IMR-90 (cell line): ENCODE data around the gene XRCC5. TPM values are rescaled to one million over a fixed set of nuclear protein-coding genes. Genes with fewer than 3 reads are reported as not detected.

ENCODE experiments used
- ATAC-seq: fragments of 200-7000 bp; cut with Tn5 transposase; 2 replicates; pipeline ENCODE4 v1.9.1; 2020; ENCODE audit warnings: low read depth, mild to moderate bottlenecking, moderate library complexity
- BruUV-seq: library from RNA; stranded (reverse); fragments of 400-500 nt; replicated peaks from 2 replicates; lab custom pipeline; 2021; lab: Mats Ljungman, UMichigan
- CTCF ChIA-PET: fragments of 300-600 bp; formaldehyde crosslinking; extraction: SDS; loops from one replicate; lab custom pipeline; 2021; ENCODE audit warnings: antibody characterized with exemption; lab: Yijun Ruan, JAX
- POLR2A ChIA-PET: fragments of 300-600 bp; sonication (Branson Sonifier 250); formaldehyde crosslinking; loops from one replicate; lab custom pipeline; 2022; ENCODE audit warnings: antibody characterized with exemption; ENCODE audit not compliant: unreplicated experiment; lab: Charles Lee
- DNase-seq: peaks from one replicate; pipeline ENCODE4 v3.0.0; 2013
- H2AFZ ChIP-seq: replicated peaks from 2 replicates; pipeline ENCODE3; 2013; ENCODE audit warnings: low read length, mild to moderate bottlenecking; ENCODE audit not compliant: poor library complexity
- H2AK5ac ChIP-seq: 2 replicates; pipeline ENCODE4 v1.6.1; 2013; ENCODE audit warnings: low read depth, low read length, inconsistent platforms
- H2AK9ac ChIP-seq: replicated peaks from 2 replicates; pipeline ENCODE3; 2013; ENCODE audit warnings: mild to moderate bottlenecking, low read depth, low read length, moderate library complexity; ENCODE audit not compliant: poor library complexity
- H2BK120ac ChIP-seq: 2 replicates; pipeline ENCODE4 v1.6.1; 2013; ENCODE audit warnings: low read depth, low read length, inconsistent platforms
- H2BK15ac ChIP-seq: 3 replicates; pipeline ENCODE4 v1.6.1; 2013; ENCODE audit warnings: low read depth, low read length, inconsistent platforms
- H2BK20ac ChIP-seq: 2 replicates; pipeline ENCODE4 v1.6.1; 2013; ENCODE audit warnings: low read depth, mild to moderate bottlenecking, inconsistent platforms, low read length, moderate library complexity
- H2BK5ac ChIP-seq: 2 replicates; pipeline ENCODE4 v1.6.1; 2013; ENCODE audit warnings: mild to moderate bottlenecking, low read depth, low read length, inconsistent platforms; ENCODE audit not compliant: poor library complexity, severe bottlenecking
- H3K14ac ChIP-seq: replicated peaks from 2 replicates; pipeline ENCODE4 v1.6.1; 2013; ENCODE audit warnings: low read depth, low read length, inconsistent platforms
- H3K18ac ChIP-seq: 2 replicates; pipeline ENCODE4 v1.6.1; 2013; ENCODE audit warnings: low read depth, low read length, control low read depth
- H3K23ac ChIP-seq: 2 replicates; pipeline ENCODE4 v1.6.1; 2013; ENCODE audit warnings: low read depth, low read length, inconsistent platforms
- H3K27ac ChIP-seq: 2 replicates; pipeline ENCODE4 v1.5.1; 2013; ENCODE audit warnings: mild to moderate bottlenecking, control low read depth, low read length; ENCODE audit not compliant: insufficient read depth
- H3K27me3 ChIP-seq: 2 replicates; pipeline ENCODE4 v1.6.1; 2013; ENCODE audit warnings: low read length; ENCODE audit not compliant: control insufficient read depth, insufficient read depth
- H3K36me3 ChIP-seq: 2 replicates; pipeline ENCODE4 v1.6.1; 2013; ENCODE audit warnings: low read length, mixed read lengths; ENCODE audit not compliant: control insufficient read depth, insufficient read depth
- H3K4ac ChIP-seq: 2 replicates; pipeline ENCODE4 v1.6.1; 2013; ENCODE audit warnings: low read depth, low read length, inconsistent platforms
- H3K4me1 ChIP-seq: 2 replicates; pipeline ENCODE4 v1.6.1; 2013; ENCODE audit warnings: low read length, mixed read lengths; ENCODE audit not compliant: control insufficient read depth, insufficient read depth
- H3K4me2 ChIP-seq: 2 replicates; pipeline ENCODE4 v1.6.1; 2013; ENCODE audit warnings: low read depth, mild to moderate bottlenecking, control low read depth, low read length, moderate library complexity
- H3K4me3 ChIP-seq: 2 replicates; pipeline ENCODE4 v1.5.1; 2013; ENCODE audit warnings: low read depth, mild to moderate bottlenecking, control low read depth, low read length, moderate library complexity; ENCODE audit not compliant: insufficient read depth
- H3K56ac ChIP-seq: 2 replicates; pipeline ENCODE4 v1.6.1; 2013; ENCODE audit warnings: low read length, inconsistent platforms; ENCODE audit not compliant: insufficient read depth; ENCODE audit errors: extremely low read depth
- H3K79me1 ChIP-seq, 2 experiments: 2 replicates each; pipeline ENCODE4 v1.6.1; 2013; ENCODE audit warnings: low read length in 2 of 2, inconsistent platforms in 1 of 2, low read depth in 1 of 2
- H3K9ac ChIP-seq: 2 replicates; pipeline ENCODE4 v1.6.1; 2013; ENCODE audit warnings: low read depth, low read length, control low read depth
- H3K9me1 ChIP-seq: 2 replicates; pipeline ENCODE4 v1.6.1; 2013; ENCODE audit warnings: low read length, inconsistent platforms; ENCODE audit not compliant: insufficient read depth
- H3K9me3 ChIP-seq: 2 replicates; pipeline ENCODE4 v1.6.1; 2013; ENCODE audit warnings: low read length; ENCODE audit not compliant: control insufficient read depth, insufficient read depth
- H4K20me1 ChIP-seq: 2 replicates; pipeline ENCODE4 v1.6.1; 2013; ENCODE audit warnings: low read length, inconsistent platforms; ENCODE audit not compliant: insufficient read depth
- H4K5ac ChIP-seq: 2 replicates; pipeline ENCODE4 v1.6.1; 2013; ENCODE audit warnings: mild to moderate bottlenecking, low read depth, low read length, control low read depth
- H4K8ac ChIP-seq, 2 experiments: 2 replicates each; pipeline ENCODE4 v1.6.1; 2013; ENCODE audit warnings: low read depth in 2 of 2, low read length in 2 of 2, control low read depth in 1 of 2, inconsistent platforms in 1 of 2
- H4K91ac ChIP-seq: 2 replicates; pipeline ENCODE4 v1.6.1; 2013; ENCODE audit warnings: low read depth, low read length, inconsistent platforms; ENCODE audit not compliant: insufficient read depth
- BHLHE40 ChIP-seq: fragments of 150-350 bp; IDR thresholded peaks from 2 replicates; pipeline ENCODE4 v1.6.1; 2016; ENCODE audit warnings: mild to moderate bottlenecking, low read depth, low read length
- CHD1 ChIP-seq: IDR thresholded peaks from 2 replicates; pipeline ENCODE4 v1.6.1; 2012; ENCODE audit warnings: low read depth, low read length, improper control_type of control experiment
- CTCF ChIP-seq: conservative IDR thresholded peaks from 2 replicates; pipeline ENCODE4 v1.5.1; 2012; ENCODE audit warnings: mild to moderate bottlenecking, low read depth, low read length, improper control_type of control experiment
- ELK1 ChIP-seq: fragments of 150-350 bp; IDR thresholded peaks from 2 replicates; pipeline ENCODE4 v1.6.1; 2016; ENCODE audit warnings: low read depth, mild to moderate bottlenecking, low read length, moderate library complexity, borderline replicate concordance
- FOS ChIP-seq: fragments of 150-350 bp; IDR thresholded peaks from 2 replicates; pipeline ENCODE4 v1.6.1; 2016; ENCODE audit warnings: low read depth, low read length
- MAZ ChIP-seq: IDR thresholded peaks from 2 replicates; pipeline ENCODE4 v1.6.1; 2012; ENCODE audit warnings: low read depth, mild to moderate bottlenecking, low read length, improper control_type of control experiment, moderate library complexity, borderline replicate concordance
- POLR2A ChIP-seq: IDR thresholded peaks from 2 replicates; pipeline ENCODE4 v1.6.1; 2012; ENCODE audit warnings: mild to moderate bottlenecking, low read depth, low read length
- RAD21 ChIP-seq: IDR thresholded peaks from 2 replicates; pipeline ENCODE4 v1.6.1; 2012; ENCODE audit warnings: low read length, improper control_type of control experiment
- USF2 ChIP-seq: fragments of 150-350 bp; IDR thresholded peaks from 2 replicates; pipeline ENCODE4 v1.6.1; 2017; ENCODE audit warnings: mild to moderate bottlenecking, antibody characterized with exemption, low read length, low read depth
- WGBS, 2 experiments: methylation state at CpG; one replicate each; pipeline versions ENCODE4 v1.1.5 to v1.1.7; 2013; ENCODE audit warnings: missing lambda C conversion rate in 2 of 2; ENCODE audit not compliant: insufficient read length in 1 of 2; ENCODE audit errors: extremely low coverage in 2 of 2; 5-methylcytosine and 5-hydroxymethylcytosine counted together
- dilution Hi-C: fragments of 300-500 bp; cut with HindIII; formaldehyde crosslinking; loops from one replicate; pipeline ENCODE4 v1.14.3; 2018; ENCODE audit warnings: low sequenced_read_pairs; ENCODE audit not compliant: unreplicated experiment
- in situ Hi-C: fragments of 300-500 bp; cut with MboI; formaldehyde crosslinking; loops from 3 replicates; pipeline ENCODE4 v1.14.3; 2019; ENCODE audit warnings: low sequenced_read_pairs, inconsistent platforms, mixed read lengths
- intact Hi-C: fragments of 100-400 bp; cut with micrococcal nuclease; formaldehyde crosslinking; loops from 2 replicates; pipeline ENCODE4 v1.10.0; 2022
- polyA plus RNA-seq, 3 experiments: library from polyadenylated mRNA; depleted of rRNA; stranded (reverse); fragments of >200 nt; gene quantifications; 2 replicates each; pipeline ENCODE4 v1.2.3, GENCODE V29; 2012; ENCODE audit warnings: low replicate concordance in 1 of 3
- total RNA-seq: library from RNA; depleted of rRNA; stranded (reverse); fragments of >200 nt; gene quantifications from 2 replicates; pipeline ENCODE4 v1.2.3, GENCODE V29; 2012

Gene XRCC5
- total and polyA plus RNA-seq, 2 of the 4 experiments (the other 2 are of a cell fraction) = 144 to 509 TPM

GRCh38 chr2:216217904-216218260, 108.7 kb downstream of the XRCC5 start:
- peak overlapping the region; percentile 46; the same call in 2 of the 3 replicates for H2BK15ac ChIP-seq
- peaks cover 25% of the 10 kb centered on the region for H3K4me1 ChIP-seq
- H3K4ac ChIP-seq = peak overlapping the region; percentile 80
- no TSS peak for BruUV-seq
- TF ChIP-seq BHLHE40 (no peak), CHD1 (no peak), RAD21 (no peak), FOS (no peak), POLR2A (no peak), ELK1 (no peak), MAZ (no peak), USF2 (no peak), CTCF (no peak)
- peak overlapping the region; percentile 79 for H3K23ac ChIP-seq
- H2BK20ac ChIP-seq = peak overlapping the region; percentile 68; the same call in 1 of the 2 replicates
- POLR2A ChIA-PET = interaction anchor here (0.6 kb wide), 1 partner anchor 20 kb away, joined by 7 read pairs; no protein-coding TSS in a partner anchor
- no peaks in the 10 kb centered on the region for H3K9me3 ChIP-seq
- H3K18ac ChIP-seq = peak overlapping the region; percentile 42; the same call in 1 of the 2 replicates
- peak overlapping the region; percentile 61 for H3K14ac ChIP-seq
- 80% methylated on average over 1 of the region's 2 CpGs; no CpG with 5 or more reads in 1 of the 2 experiments for WGBS, 2 experiments
- CTCF ChIA-PET = interaction anchor here (2.1 kb wide), 1 partner anchor 187 kb away, joined by 7 read pairs; no protein-coding TSS in a partner anchor
- H2AFZ ChIP-seq = peak overlapping the region; percentile 69
- H3K27me3 ChIP-seq = no peaks in the 10 kb centered on the region
- H2BK120ac ChIP-seq = peak overlapping the region; percentile 76
- H4K8ac ChIP-seq = peak overlapping the region; percentile 28 to 51; a peak in 2 of 4 replicates
- H4K20me1 ChIP-seq = peaks cover 5% of the 10 kb centered on the region; the same call in 1 of the 2 replicates
- peaks cover 0 to 23% of the 10 kb centered on the region in 2 experiments; a peak in 2 of 4 replicates for H3K79me1 ChIP-seq
- H3K56ac ChIP-seq = no peak overlapping the region
- no peak for ATAC-seq
- dilution Hi-C loops = no loop called here
- H3K9me1 ChIP-seq = peaks cover 36% of the 10 kb centered on the region
- no peak for DNase-seq
- H3K4me2 ChIP-seq = peak overlapping the region; percentile 51; the same call in 1 of the 2 replicates
- peak overlapping the region; percentile 90 for H2BK5ac ChIP-seq
- intact Hi-C loops = loop anchor here (1.0 to 2.0 kb wide), 2 partner anchors 153 to 281 kb away; partner anchors contain the start of gene RPL37A
- H3K36me3 ChIP-seq = no peaks in the 10 kb centered on the region
- H3K9ac ChIP-seq = peak overlapping the region; percentile 28; the same call in 1 of the 2 replicates
- H4K5ac ChIP-seq = peak overlapping the region; percentile 42; the same call in 1 of the 2 replicates
- H2AK5ac ChIP-seq = peak overlapping the region; percentile 73; the same call in 1 of the 2 replicates
- H3K4me3 ChIP-seq = no peak overlapping the region
- peak overlapping the region; percentile 71; the same call in 1 of the 2 replicates for H4K91ac ChIP-seq
- H3K27ac ChIP-seq = peak overlapping the region; percentile 72
- H2AK9ac ChIP-seq = peak overlapping the region; percentile 29
- in situ Hi-C loops = loop anchor here (25.0 kb wide), 1 partner anchor 194 kb away; the partner anchor contains the start of gene SMARCAL1
